ENCODE results near the gene TMEM175.

The TMEM175 gene

GRCh38 chr4:960636-961350, 28.5 kb downstream of the TMEM175 start:
- DNase-seq, result no peak

GRCh38 chr4:961351-962230, 29.3 kb downstream of the TMEM175 start:
- no peak for DNase-seq

- DNase-seq, result peak; percentile 63
These were observed 30.3 kb downstream of the TMEM175 start for GRCh38 chr4:962231-963208.

GRCh38 chr4:963276-964225, 31.3 kb downstream of the TMEM175 start:
- DNase-seq, result peak; percentile 6

GRCh38 chr4:964346-965025, 32.2 kb downstream of the TMEM175 start:
- DNase-seq, result no peak

- DNase-seq, result no peak
These were observed 32.9 kb downstream of the TMEM175 start for GRCh38 chr4:965048-965765.

- DNase-seq, result no peak
These were observed 33.5 kb downstream of the TMEM175 start for GRCh38 chr4:965766-966134.

- DNase-seq, result no peak
These were observed 34.2 kb downstream of the TMEM175 start for GRCh38 chr4:966266-967112.

- no peak for DNase-seq
These were observed 35.1 kb downstream of the TMEM175 start for GRCh38 chr4:967113-968104.

GRCh38 chr4:968221-968620, 36.0 kb downstream of the TMEM175 start:
- no peak for DNase-seq

GRCh38 chr4:968621-969394, 36.5 kb downstream of the TMEM175 start:
- DNase-seq, result no peak

- no peak for DNase-seq
These were observed 37.9 kb downstream of the TMEM175 start for GRCh38 chr4:970046-970745.

GRCh38 chr4:970854-971520, 38.7 kb downstream of the TMEM175 start:
- DNase-seq, result no peak

- DNase-seq, result no peak
These were observed 39.6 kb downstream of the TMEM175 start for GRCh38 chr4:971666-972500.

Data from NCI-H1436 (cell line).